Smooth muscle cell (in vitro differentiated cells): ENCODE results near the gene BCO2. TPM values are rescaled to one million over a fixed set of nuclear protein-coding genes. Genes with fewer than 3 reads are reported as not detected.
"Not testable (repeated sequence)": the region's sequence is repeated elsewhere in the genome, so short reads cannot be mapped to it uniquely, and the experiment has no call there.

Experiments
- DNase-seq: peaks from one replicate; lab custom pipeline; 2025; ENCODE audit not compliant: unreplicated experiment; lab: John Stamatoyannopoulos, UW
- H2AFZ ChIP-seq: fragments of 200-600 bp; sonication (generic); 2 replicates; pipeline ENCODE4 v1.6.0; 2016; ENCODE audit warnings: antibody characterized with exemption, low read depth, mild to moderate bottlenecking
- H3F3A ChIP-seq: fragments of 200-600 bp; sonication (generic); 2 replicates; pipeline ENCODE4 v1.6.0; 2017; ENCODE audit warnings: antibody characterized with exemption, low read depth
- H3K27ac ChIP-seq: fragments of 200-600 bp; sonication (generic); 2 replicates; pipeline ENCODE4 v1.5.1; 2016; ENCODE audit warnings: low read depth, mild to moderate bottlenecking
- H3K27me3 ChIP-seq: fragments of 200-600 bp; sonication (generic); 2 replicates; pipeline ENCODE4 v1.6.1; 2016; ENCODE audit warnings: low read depth, mild to moderate bottlenecking
- H3K36me3 ChIP-seq: fragments of 200-600 bp; sonication (generic); 2 replicates; pipeline ENCODE4 v1.5.1; 2016; ENCODE audit warnings: low read depth
- H3K4me1 ChIP-seq: fragments of 200-600 bp; sonication (generic); 2 replicates; pipeline ENCODE4 v1.5.1; 2016; ENCODE audit warnings: low read depth
- H3K4me2 ChIP-seq: fragments of 200-600 bp; sonication (generic); 2 replicates; pipeline ENCODE4 v1.6.0; 2016; ENCODE audit warnings: mild to moderate bottlenecking
- H3K4me3 ChIP-seq: fragments of 200-600 bp; sonication (generic); 2 replicates; pipeline ENCODE4 v1.5.1; 2016; ENCODE audit warnings: mild to moderate bottlenecking
- H3K79me2 ChIP-seq: fragments of 200-600 bp; sonication (generic); 2 replicates; pipeline ENCODE4 v1.6.0; 2016; ENCODE audit warnings: low read depth, mild to moderate bottlenecking
- H3K9ac ChIP-seq: fragments of 200-600 bp; sonication (generic); 2 replicates; pipeline ENCODE4 v1.6.0; 2016; ENCODE audit warnings: low read depth
- H3K9me3 ChIP-seq: fragments of 200-600 bp; sonication (generic); replicated peaks from 2 replicates; pipeline ENCODE4 v1.5.1; 2016; ENCODE audit warnings: low read depth
- H4K20me1 ChIP-seq: fragments of 200-600 bp; sonication (generic); 2 replicates; pipeline ENCODE4 v1.6.0; 2016; ENCODE audit warnings: low read depth
- CTCF ChIP-seq: fragments of 200-600 bp; sonication (generic); IDR thresholded peaks from 2 replicates; pipeline ENCODE4 v1.5.1; 2017; ENCODE audit warnings: borderline replicate concordance, mild to moderate bottlenecking, antibody characterized with exemption; ENCODE audit not compliant: insufficient read depth, poor library complexity, severe bottlenecking
- whole genome bisulfite sequencing: methylation state at CpG from one replicate; pipeline ENCODE4 v1.1.7; 2016; ENCODE audit warnings: low lambda C conversion rate; 5-methylcytosine and 5-hydroxymethylcytosine counted together
- polyA plus RNA-seq: library from polyadenylated mRNA; unstranded; fragments of >200 nt; fragmentation: Nextera tagmentation; extraction: Ambion mirVana; gene quantifications from 2 replicates; pipeline ENCODE4 v1.2.1, GENCODE V29; 2016
- total RNA-seq: library from RNA; depleted of rRNA; stranded (reverse); fragments of >200 nt; gene quantifications from 2 replicates; pipeline ENCODE4 v1.2.3, GENCODE V29; 2014

BCO2 gene
- total and polyA plus RNA-seq, 2 experiments from 2014 or later = 0.82 to 1.8 TPM

- Histone ChIP-seq H3K4me2 (no peak overlapping the region), H3K79me2 (no peaks in the 10 kb centered on the region), H3K4me3 (no peak overlapping the region), H3K27me3 (no peaks in the 10 kb centered on the region), H3K9me3 (no peaks in the 10 kb centered on the region), H3K27ac (no peak overlapping the region), H3F3A (peaks cover 7% of the 10 kb centered on the region), H3K9ac (no peak overlapping the region), H3K36me3 (no peaks in the 10 kb centered on the region), H4K20me1 (no peaks in the 10 kb centered on the region), H3K4me1 (peaks cover 4% of the 10 kb centered on the region), H2AFZ (no peak overlapping the region)
- no peak for DNase-seq
- no peak for TF ChIP-seq CTCF
- WGBS = 91% methylated on average over 7 of the region's 7 CpGs
These were observed 15.9 kb upstream of the BCO2 start for GRCh38 chr11:112159098-112160065.

GRCh38 chr11:112160091-112160848 is 15.0 kb upstream of the BCO2 start:
- H3K36me3 ChIP-seq = no peaks in the 10 kb centered on the region
- peaks cover 4% of the 10 kb centered on the region for H3K4me1 ChIP-seq
- H3F3A ChIP-seq = peaks cover 7% of the 10 kb centered on the region
- H3K27ac ChIP-seq = no peak overlapping the region
- WGBS = 74% methylated on average over 2 of the region's 2 CpGs
- H3K27me3 ChIP-seq = no peaks in the 10 kb centered on the region
- no peak for DNase-seq
- no peaks in the 10 kb centered on the region for H3K79me2 ChIP-seq
- no peaks in the 10 kb centered on the region for H3K9me3 ChIP-seq
- no peak for TF ChIP-seq CTCF
- no peaks in the 10 kb centered on the region for H4K20me1 ChIP-seq
- H2AFZ ChIP-seq = no peak overlapping the region
- no peak overlapping the region for H3K9ac ChIP-seq
- no peak overlapping the region for H3K4me3 ChIP-seq
- no peak overlapping the region for H3K4me2 ChIP-seq

- H3F3A ChIP-seq = peaks cover 7% of the 10 kb centered on the region
- TF ChIP-seq CTCF = no peak
These were observed 14.3 kb upstream of the BCO2 start for GRCh38 chr11:112161012-112161411.

GRCh38 chr11:112162200-112162599 is 13.1 kb upstream of the BCO2 start:
- H3K79me2 ChIP-seq, DNase-seq, H3K27ac ChIP-seq, H3K9ac ChIP-seq, H3K4me2 ChIP-seq, H3F3A ChIP-seq, H3K9me3 ChIP-seq, H3K4me1 ChIP-seq, H4K20me1 ChIP-seq, H3K36me3 ChIP-seq, H3K4me3 ChIP-seq, H2AFZ ChIP-seq, H3K27me3 ChIP-seq: not testable (repeated sequence)
- 100% methylated on average over 1 of the region's 1 CpG for WGBS

More at GRCh38 chr11:112161012-112161411, 14.3 kb upstream of the BCO2 start:
- Histone ChIP-seq H2AFZ (no peak overlapping the region), H3K27me3 (no peaks in the 10 kb centered on the region), H3K9ac (no peak overlapping the region), H3K79me2 (no peaks in the 10 kb centered on the region), H3K27ac (no peak overlapping the region), H4K20me1 (no peaks in the 10 kb centered on the region), H3K36me3 (no peaks in the 10 kb centered on the region), H3K4me2 (no peak overlapping the region), H3K4me3 (no peak overlapping the region), H3K9me3 (no peaks in the 10 kb centered on the region), H3K4me1 (peaks cover 4% of the 10 kb centered on the region)
- WGBS = 87% methylated on average over 1 of the region's 1 CpG
- no peak for DNase-seq
